ENCODE results near the gene RNF138.
"Not testable (repeated sequence)": the region's sequence is repeated elsewhere in the genome, so short reads cannot be mapped to it uniquely, and the experiment has no call there.

RNF138 gene

DNA sequence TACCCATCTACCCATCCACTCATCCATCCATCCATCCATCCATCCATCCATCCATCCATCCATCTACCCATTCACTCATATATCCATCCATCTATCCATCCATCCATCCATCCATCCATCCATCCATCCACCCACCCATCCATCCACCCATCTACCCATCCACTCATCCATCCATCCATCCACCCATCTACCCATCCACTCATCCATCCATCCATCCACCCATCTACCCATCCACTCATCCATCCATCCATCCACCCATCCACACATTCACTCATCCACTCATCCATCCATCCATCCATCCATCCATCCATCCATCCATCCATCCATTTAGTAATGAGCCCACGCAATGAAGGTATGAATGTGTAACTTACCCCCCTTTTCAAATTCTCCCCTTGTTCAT is 85.1 kb downstream of the RNF138 start:
- not testable (repeated sequence) for DNase-seq

DNA sequence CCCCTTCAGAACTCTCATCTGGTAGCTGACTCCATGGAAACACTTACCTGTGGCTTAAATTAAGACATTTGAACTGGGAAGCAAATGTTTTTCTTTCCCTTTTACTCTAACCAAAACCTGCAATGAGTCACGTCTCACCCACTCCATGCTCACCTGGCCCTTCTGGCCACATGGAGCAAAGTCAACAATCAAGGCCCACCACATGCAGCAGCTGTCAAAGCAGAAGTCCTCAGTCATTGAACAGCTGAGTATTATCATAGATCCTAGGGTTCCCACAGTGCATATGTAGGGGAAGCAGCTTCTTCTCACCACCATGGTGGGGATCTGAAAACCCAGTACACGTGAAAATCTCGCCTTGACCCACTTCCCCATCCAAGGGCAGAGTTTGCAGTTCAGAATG is 85.9 kb downstream of the RNF138 start:
- DNase-seq = no peak
